Left hindlimb (tissue), 1 donor: ENCODE measurements around the gene PTX4.
"Not testable (repeated sequence)": the region's sequence is repeated elsewhere in the genome, so short reads cannot be mapped to it uniquely, and the experiment has no call there.

Experiments used
- DNase-seq: peaks from one replicate; pipeline ENCODE4 v3.0.0-alpha.2; 2018

Gene PTX4

GRCh38 chr16:1478937-1479336 lies 9.8 kb downstream of the PTX4 start:
- not testable (repeated sequence) for DNase-seq

- DNase-seq = no peak
These were observed 11.7 kb downstream of the PTX4 start for GRCh38 chr16:1477033-1477432.

GRCh38 chr16:1475552-1476114 lies 13.1 kb downstream of the PTX4 start:
- DNase-seq = no peak

GRCh38 chr16:1474796-1475551 lies 13.8 kb downstream of the PTX4 start, which contains the start of gene CLCN7:
Gene CLCN7, minus strand, starts transcription at chr16:1475028. Its CDS starts 54 bp downstream, at chr16:1474974.
- peak; percentile 90 for DNase-seq

- DNase-seq = no peak
These were observed 14.5 kb downstream of the PTX4 start for GRCh38 chr16:1474082-1474795.

GRCh38 chr16:1472974-1473373 lies 15.8 kb downstream of the PTX4 start:
- DNase-seq = no peak

GRCh38 chr16:1471569-1472194 lies 17.1 kb downstream of the PTX4 start:
- no peak for DNase-seq

- DNase-seq = no peak
These were observed 18.1 kb downstream of the PTX4 start for GRCh38 chr16:1470481-1471251.

GRCh38 chr16:1469693-1470201 lies 19.0 kb downstream of the PTX4 start:
- no peak for DNase-seq

GRCh38 chr16:1469141-1469540 lies 19.6 kb downstream of the PTX4 start:
- not testable (repeated sequence) for DNase-seq

- no peak for DNase-seq
These were observed 20.3 kb downstream of the PTX4 start for GRCh38 chr16:1468426-1468810.

- no peak for DNase-seq
These were observed 21.7 kb downstream of the PTX4 start for GRCh38 chr16:1466968-1467521.

- DNase-seq = no peak
These were observed 22.7 kb downstream of the PTX4 start for GRCh38 chr16:1466054-1466453.

- DNase-seq = no peak
These were observed 23.2 kb downstream of the PTX4 start for GRCh38 chr16:1465567-1465915.

- DNase-seq = no peak
These were observed 23.7 kb downstream of the PTX4 start for GRCh38 chr16:1464894-1465566.

- no peak for DNase-seq
These were observed 24.4 kb downstream of the PTX4 start for GRCh38 chr16:1464196-1464893.

- no peak for DNase-seq
These were observed 27.6 kb downstream of the PTX4 start for GRCh38 chr16:1461146-1461545.

- DNase-seq = no peak
These were observed 28.1 kb downstream of the PTX4 start for GRCh38 chr16:1460602-1461138.

GRCh38 chr16:1459967-1460366 lies 28.8 kb downstream of the PTX4 start:
- DNase-seq = no peak

GRCh38 chr16:1458977-1459341 lies 29.8 kb downstream of the PTX4 start:
- no peak for DNase-seq
